Measurements from ENCODE around the gene TENM3. TPM values are rescaled to one million over a fixed set of nuclear protein-coding genes. Genes with fewer than 3 reads are reported as not detected.
"Not testable (repeated sequence)": the region's sequence is repeated elsewhere in the genome, so short reads cannot be mapped to it uniquely, and the experiment has no call there.

TENM3 gene
- total RNA-seq, 1 donor from 2014 or later = not detected

DNA sequence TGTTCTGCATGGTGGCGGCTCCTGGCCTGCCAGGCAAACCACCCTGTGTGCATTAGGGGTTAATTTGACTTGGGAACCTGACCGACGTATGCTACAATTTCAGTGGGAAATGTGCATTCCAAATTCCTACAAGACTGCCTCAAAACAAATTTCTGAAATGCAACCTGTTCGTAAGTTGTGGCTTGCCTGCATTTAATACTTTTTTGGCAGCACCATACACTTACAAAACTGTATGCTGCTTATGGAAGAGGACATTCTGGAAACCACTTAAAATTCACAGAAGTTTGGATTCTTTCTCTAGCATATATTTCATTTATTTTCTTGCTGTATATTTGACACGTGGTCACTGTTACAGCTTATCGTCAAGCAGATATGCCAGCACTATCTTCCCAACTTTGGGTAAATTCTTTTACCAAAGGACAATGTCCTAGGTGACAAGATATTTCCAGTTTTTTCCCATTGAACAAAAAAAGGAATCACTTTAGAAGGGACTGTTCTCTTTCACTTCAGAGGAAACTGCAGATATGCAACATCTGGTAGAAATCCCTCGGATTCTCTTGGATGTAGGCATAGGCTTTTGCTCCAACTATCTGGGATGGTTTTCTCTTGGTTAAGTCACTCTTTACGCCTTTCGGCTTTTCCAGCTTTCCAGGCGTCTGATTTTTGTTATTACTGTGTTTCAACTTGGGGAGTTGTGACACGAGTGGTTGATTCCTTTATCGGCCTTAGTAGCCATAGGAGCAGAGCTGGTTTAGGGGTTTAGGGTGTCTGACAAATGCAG is 9.7 kb upstream of the TENM3 start:
- DNase-seq (ENCODE audit: low spot score) = no peak
- Mint-ChIP-seq H3K4me1 (ENCODE audit: low read depth) (no peaks in the 10 kb centered on the region), H3K9me3 (peaks cover 4% of the 10 kb centered on the region), H3K27ac (no peak overlapping the region), H3K36me3 (ENCODE audit: low read depth) (no peaks in the 10 kb centered on the region), H3K27me3 (ENCODE audit: insufficient read depth) (peaks cover 2% of the 10 kb centered on the region), H3K4me3 (no peak overlapping the region)
- intact Hi-C loops (cut with micrococcal nuclease) = no loop called here

GRCh38 chr4:182235021-182235795 is 8.0 kb upstream of the TENM3 start:
- H3K4me3 Mint-ChIP-seq = no peak overlapping the region
- H3K9me3 Mint-ChIP-seq = peaks cover 4% of the 10 kb centered on the region
- H3K27me3 Mint-ChIP-seq (ENCODE audit: insufficient read depth) = peaks cover 2% of the 10 kb centered on the region
- H3K27ac Mint-ChIP-seq = no peak overlapping the region
- H3K4me1 Mint-ChIP-seq (ENCODE audit: low read depth) = no peaks in the 10 kb centered on the region
- H3K36me3 Mint-ChIP-seq (ENCODE audit: low read depth) = no peaks in the 10 kb centered on the region
- DNase-seq (ENCODE audit: low spot score) = no peak
- intact Hi-C loops (cut with micrococcal nuclease) = no loop called here

DNA sequence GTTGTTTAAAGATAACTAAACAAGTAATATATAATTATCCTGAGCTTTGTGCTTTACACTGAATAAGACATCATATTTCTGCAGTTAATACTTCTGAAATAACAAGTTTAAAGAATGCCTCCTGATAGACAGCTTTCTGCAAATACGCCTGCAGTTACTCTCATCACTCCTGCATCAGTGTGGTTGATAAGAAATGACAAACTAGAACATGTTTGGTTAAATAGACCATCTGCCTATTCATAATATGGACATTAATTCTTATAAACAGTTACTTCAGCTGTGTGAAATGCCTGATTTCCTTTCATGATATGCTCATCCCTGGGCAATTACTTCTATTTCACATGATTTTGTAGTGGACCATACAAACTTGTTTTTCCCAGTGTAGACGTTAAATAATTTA is 7.0 kb upstream of the TENM3 start:
- intact Hi-C loops (cut with micrococcal nuclease) = no loop called here
- peaks cover 4% of the 10 kb centered on the region for H3K9me3 Mint-ChIP-seq
- peaks cover 2% of the 10 kb centered on the region for H3K27me3 Mint-ChIP-seq (ENCODE audit: insufficient read depth)
- no peak overlapping the region for H3K4me3 Mint-ChIP-seq
- no peak for DNase-seq (ENCODE audit: low spot score)
- no peaks in the 10 kb centered on the region for H3K4me1 Mint-ChIP-seq (ENCODE audit: low read depth)
- no peak overlapping the region for H3K27ac Mint-ChIP-seq
- H3K36me3 Mint-ChIP-seq (ENCODE audit: low read depth) = no peaks in the 10 kb centered on the region

- H3K4me3 Mint-ChIP-seq; intact Hi-C loops (cut with micrococcal nuclease); H3K27ac Mint-ChIP-seq; H3K9me3 Mint-ChIP-seq; H3K36me3 Mint-ChIP-seq (ENCODE audit: low read depth); H3K27me3 Mint-ChIP-seq (ENCODE audit: insufficient read depth); H3K4me1 Mint-ChIP-seq (ENCODE audit: low read depth); DNase-seq (ENCODE audit: low spot score): not testable (repeated sequence)
Measured at GRCh38 chr4:182237010-182237409, 6.2 kb upstream of the TENM3 start.

DNA sequence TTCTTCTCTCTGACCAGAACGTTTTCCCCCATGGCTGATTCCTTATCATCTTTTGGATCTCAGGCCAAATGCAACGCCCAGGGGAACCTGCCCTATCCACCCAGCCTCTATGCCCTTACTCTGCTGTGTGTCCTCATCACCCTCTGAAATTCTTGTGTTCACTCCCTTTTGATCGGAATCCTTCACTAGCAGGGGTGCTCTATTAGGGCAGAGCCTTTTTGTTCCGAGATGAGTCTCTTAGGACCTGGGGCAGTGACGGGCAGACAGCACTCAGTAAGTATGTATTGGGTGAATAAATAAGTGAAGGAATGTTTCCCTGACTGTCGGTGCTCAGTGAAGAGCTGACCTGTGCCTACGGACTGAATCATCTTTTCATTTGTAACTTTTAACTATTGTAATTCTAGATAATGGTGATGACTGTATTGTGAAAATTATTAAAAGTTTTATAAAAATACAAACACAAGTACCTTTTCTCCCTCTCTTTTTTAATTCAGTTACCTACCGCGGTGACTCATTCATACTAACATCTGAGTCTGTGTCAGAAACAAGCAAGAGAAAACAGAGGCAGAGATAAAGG is 4.8 kb upstream of the TENM3 start:
- intact Hi-C loops (cut with micrococcal nuclease) = no loop called here
- no peak overlapping the region for H3K27ac Mint-ChIP-seq

DNA sequence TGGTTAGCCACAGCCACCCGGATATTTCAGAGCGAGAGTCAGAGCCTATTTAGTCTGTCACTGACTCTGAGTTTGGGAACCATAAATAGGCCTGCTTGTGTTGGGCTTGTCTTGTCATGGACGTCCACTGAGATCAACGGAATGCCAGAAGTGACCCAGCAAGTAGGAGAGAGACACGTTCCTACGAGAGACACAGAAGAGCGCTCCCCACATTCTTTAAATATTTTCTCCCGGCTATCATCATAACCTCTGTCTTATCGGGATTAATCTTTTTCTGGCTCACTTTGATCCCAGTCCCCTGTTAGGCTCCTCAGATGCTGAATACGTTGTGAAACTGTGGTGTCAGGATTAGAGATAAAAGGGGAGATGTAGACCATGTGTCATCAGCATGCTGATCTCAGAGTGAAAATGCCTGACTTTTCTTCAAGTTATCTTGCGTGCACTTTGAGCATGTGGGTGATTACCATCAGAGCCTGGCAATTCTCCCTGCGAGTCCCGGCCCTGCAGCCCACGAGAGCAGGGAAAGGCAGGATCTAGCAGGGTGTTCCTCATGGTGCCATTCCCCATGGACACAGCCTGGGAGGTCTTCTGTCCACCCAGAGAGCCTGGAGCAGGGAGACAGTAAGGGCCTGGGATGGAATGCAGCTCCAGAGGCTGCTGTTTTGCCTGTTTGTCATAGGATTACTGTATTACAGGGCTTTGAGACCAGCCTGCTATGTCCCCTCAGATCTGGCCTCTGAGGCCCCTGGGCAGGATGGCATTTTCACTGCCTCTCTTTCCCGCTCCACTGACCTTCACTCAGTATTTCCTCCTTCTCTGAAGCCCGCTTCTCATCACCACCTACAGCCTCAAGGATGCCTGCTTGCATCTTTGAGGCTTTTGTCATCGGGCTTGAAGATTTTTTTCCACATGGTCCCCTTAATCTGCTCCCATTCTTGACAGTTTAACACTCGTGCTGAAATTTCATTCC is 2.8 kb upstream of the TENM3 start:
- peaks cover 8% of the 10 kb centered on the region for H3K9me3 Mint-ChIP-seq
- no peaks in the 10 kb centered on the region for H3K36me3 Mint-ChIP-seq (ENCODE audit: low read depth)
- intact Hi-C loops (cut with micrococcal nuclease) = no loop called here
- H3K4me1 Mint-ChIP-seq (ENCODE audit: low read depth) = no peaks in the 10 kb centered on the region
- no peak overlapping the region for H3K27ac Mint-ChIP-seq
- DNase-seq (ENCODE audit: low spot score) = no peak
- peaks cover 2% of the 10 kb centered on the region for H3K27me3 Mint-ChIP-seq (ENCODE audit: insufficient read depth)
- no peak overlapping the region for H3K4me3 Mint-ChIP-seq

More for the DNA sequence above, 4.8 kb upstream of the TENM3 start:
- Mint-ChIP-seq H3K4me1 (ENCODE audit: low read depth) (no peaks in the 10 kb centered on the region), H3K36me3 (ENCODE audit: low read depth) (no peaks in the 10 kb centered on the region), H3K9me3 (peaks cover 8% of the 10 kb centered on the region), H3K4me3 (no peak overlapping the region), H3K27me3 (ENCODE audit: insufficient read depth) (peaks cover 2% of the 10 kb centered on the region)
- DNase-seq (ENCODE audit: low spot score) = no peak

DNA sequence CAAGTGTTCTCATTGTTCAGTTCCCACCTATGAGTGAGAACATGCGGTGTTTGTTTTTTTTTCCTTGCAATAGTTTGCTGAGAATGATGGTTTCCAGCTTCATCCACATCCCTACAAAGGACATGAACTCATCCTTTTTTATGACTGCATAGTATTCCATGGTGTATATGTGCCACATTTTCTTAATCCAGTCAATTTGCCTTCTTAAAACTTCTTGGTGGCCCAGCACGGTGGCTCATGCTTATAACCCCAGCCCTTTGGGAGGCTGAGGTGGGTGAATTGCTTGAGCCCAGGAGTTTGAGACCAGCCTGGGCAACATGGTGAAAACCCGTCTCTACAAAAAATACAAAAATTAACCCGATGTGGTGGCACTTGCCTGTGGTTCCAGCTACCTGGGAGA is 942 bp upstream of the TENM3 start:
- H3K4me1 Mint-ChIP-seq (ENCODE audit: low read depth); H3K27ac Mint-ChIP-seq; H3K4me3 Mint-ChIP-seq; intact Hi-C loops (cut with micrococcal nuclease); H3K36me3 Mint-ChIP-seq (ENCODE audit: low read depth); DNase-seq (ENCODE audit: low spot score); H3K27me3 Mint-ChIP-seq (ENCODE audit: insufficient read depth): not testable (repeated sequence)
- peaks cover 19% of the 10 kb centered on the region for H3K9me3 Mint-ChIP-seq

DNA sequence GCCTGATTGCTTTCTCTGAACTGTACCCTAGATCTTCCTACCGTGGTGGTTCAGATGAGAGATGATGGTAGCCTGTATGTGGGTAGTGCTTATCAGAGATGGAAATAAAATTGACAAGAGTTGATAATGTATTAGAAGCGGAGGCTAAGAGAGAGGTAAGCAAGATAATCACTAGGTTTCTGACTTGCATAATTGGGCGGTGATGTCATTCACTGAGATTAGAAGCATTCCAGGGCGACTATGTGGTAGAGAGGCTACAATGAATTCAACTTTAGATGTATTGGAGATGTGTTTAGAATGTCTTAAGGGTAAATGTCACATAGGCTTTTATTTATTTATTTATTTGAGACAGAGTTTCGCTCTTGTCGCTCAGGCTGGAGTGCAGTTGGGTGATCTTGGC is 415 bp upstream of the TENM3 start:
- Mint-ChIP-seq H3K27me3 (ENCODE audit: insufficient read depth) (no peaks in the 10 kb centered on the region), H3K36me3 (ENCODE audit: low read depth) (no peaks in the 10 kb centered on the region), H3K9me3 (peaks cover 19% of the 10 kb centered on the region), H3K27ac (no peak overlapping the region), H3K4me3 (no peak overlapping the region), H3K4me1 (ENCODE audit: low read depth) (no peaks in the 10 kb centered on the region)
- intact Hi-C loops (cut with micrococcal nuclease) = no loop called here
- DNase-seq (ENCODE audit: low spot score) = no peak

GRCh38 chr4:182245041-182245440 is 1.8 kb downstream of the TENM3 start:
- no peaks in the 10 kb centered on the region for H3K27me3 Mint-ChIP-seq (ENCODE audit: insufficient read depth)
- no peak overlapping the region for H3K4me3 Mint-ChIP-seq
- peaks cover 15% of the 10 kb centered on the region for H3K9me3 Mint-ChIP-seq
- DNase-seq (ENCODE audit: low spot score) = no peak
- H3K4me1 Mint-ChIP-seq (ENCODE audit: low read depth) = no peaks in the 10 kb centered on the region
- intact Hi-C loops (cut with micrococcal nuclease) = no loop called here
- H3K27ac Mint-ChIP-seq = no peak overlapping the region
- H3K36me3 Mint-ChIP-seq (ENCODE audit: low read depth) = no peaks in the 10 kb centered on the region

- H3K27me3 Mint-ChIP-seq (ENCODE audit: insufficient read depth) = no peaks in the 10 kb centered on the region
- intact Hi-C loops (cut with micrococcal nuclease) = no loop called here
- H3K9me3 Mint-ChIP-seq = peaks cover 15% of the 10 kb centered on the region
- DNase-seq (ENCODE audit: low spot score) = no peak
- H3K36me3 Mint-ChIP-seq (ENCODE audit: low read depth) = no peaks in the 10 kb centered on the region
- H3K4me1 Mint-ChIP-seq (ENCODE audit: low read depth) = no peaks in the 10 kb centered on the region
- H3K4me3 Mint-ChIP-seq = no peak overlapping the region
- no peak overlapping the region for H3K27ac Mint-ChIP-seq
Measured at GRCh38 chr4:182245541-182246215, 2.5 kb downstream of the TENM3 start.

DNA sequence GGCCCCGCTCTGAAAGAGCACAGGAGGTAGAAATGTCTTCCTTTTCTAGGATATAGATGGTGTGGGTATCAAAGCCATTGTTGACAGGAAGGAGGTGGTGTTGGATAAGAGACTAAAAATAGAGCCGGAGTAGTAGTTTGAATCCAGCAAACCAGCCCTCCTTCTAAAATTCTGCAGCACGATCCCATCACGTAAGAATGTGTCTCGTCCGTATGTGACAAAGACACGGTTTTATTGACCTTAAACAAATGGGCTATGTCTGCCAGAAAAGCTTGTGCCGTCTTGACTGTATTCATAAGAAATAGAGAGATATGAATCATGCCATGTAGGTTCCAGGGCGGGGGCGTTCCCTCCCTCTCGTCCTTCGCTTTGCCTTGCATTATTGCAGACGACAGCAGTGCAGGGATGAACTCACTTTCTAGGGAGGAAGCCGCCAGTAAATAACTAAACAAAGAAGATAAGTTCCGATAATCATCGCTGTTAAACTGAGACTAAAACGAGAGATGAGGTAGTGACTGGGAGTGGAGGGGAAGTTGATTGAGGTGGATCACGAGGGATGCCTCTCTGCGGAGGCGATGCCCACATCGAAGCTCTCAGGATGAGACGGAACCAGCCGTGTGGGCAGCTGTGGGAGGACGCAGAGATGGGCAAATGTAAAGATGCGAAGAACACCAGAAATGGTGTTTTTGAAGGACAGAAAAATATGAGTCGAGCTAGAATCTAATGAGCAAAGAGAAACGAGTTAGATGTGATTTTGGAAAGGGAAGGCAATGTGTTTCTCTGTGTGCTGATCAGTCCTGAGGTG is 3.4 kb downstream of the TENM3 start:
- H3K27me3 Mint-ChIP-seq (ENCODE audit: insufficient read depth) = no peaks in the 10 kb centered on the region
- DNase-seq (ENCODE audit: low spot score) = no peak
- no peaks in the 10 kb centered on the region for H3K36me3 Mint-ChIP-seq (ENCODE audit: low read depth)
- no peak overlapping the region for H3K4me3 Mint-ChIP-seq
- intact Hi-C loops (cut with micrococcal nuclease) = no loop called here
- no peak overlapping the region for H3K27ac Mint-ChIP-seq
- peaks cover 15% of the 10 kb centered on the region for H3K9me3 Mint-ChIP-seq
- H3K4me1 Mint-ChIP-seq (ENCODE audit: low read depth) = no peaks in the 10 kb centered on the region
